HepG2 (cell line): Measurements from ENCODE around the gene TMEM81. TPM values are rescaled to one million over a fixed set of nuclear protein-coding genes. Genes with fewer than 3 reads are reported as not detected.

Experiments used
- DNMT3B ChIP-seq: conservative IDR thresholded peaks from 2 replicates; pipeline ENCODE4 v1.6.1; 2016; ENCODE audit warnings: missing biosample characterization, control low read depth
- MAZ ChIP-seq, 2 experiments: sonication (generic) in 1 of 2; formaldehyde crosslinking in 1 of 2; IDR thresholded peaks; 2 replicates each; pipeline versions ENCODE4 v1.5.0 to v1.6.1; 2012 to 2020; ENCODE audit warnings: low read depth in 2 of 2, mild to moderate bottlenecking in 2 of 2, borderline replicate concordance in 1 of 2, improper control_type of control experiment in 1 of 2, low read length in 1 of 2, missing genetic modification reagents in 1 of 2, moderate library complexity in 1 of 2
- PHF20 ChIP-seq: sonication (generic); formaldehyde crosslinking; IDR thresholded peaks from 2 replicates; pipeline ENCODE4 v1.5.0; 2020; ENCODE audit warnings: mild to moderate bottlenecking, missing genetic modification reagents
- SNAPC4 ChIP-seq: sonication (generic); formaldehyde crosslinking; IDR thresholded peaks from 2 replicates; pipeline ENCODE4 v1.4.0; 2020; ENCODE audit warnings: mild to moderate bottlenecking, missing genetic modification reagents
- SRSF1 ChIP-seq: fragments of 200-400 bp; formaldehyde crosslinking; optimal IDR thresholded peaks from 2 replicates; pipeline ENCODE3; 2017; ENCODE audit warnings: mild to moderate bottlenecking, low read depth, low read length, moderate library complexity
- SRY ChIP-seq: sonication (generic); formaldehyde crosslinking; IDR thresholded peaks from 2 replicates; pipeline ENCODE4 v1.8.0; 2022; ENCODE audit warnings: mild to moderate bottlenecking, missing genetic modification reagents
- YEATS2 ChIP-seq: sonication (generic); formaldehyde crosslinking; IDR thresholded peaks from 2 replicates; pipeline ENCODE4 v1.4.0; 2020; ENCODE audit warnings: missing genetic modification reagents, borderline replicate concordance
- ZBTB33 ChIP-seq: sonication (generic); formaldehyde crosslinking; IDR thresholded peaks from 2 replicates; pipeline ENCODE4 v1.4.0; 2020; ENCODE audit warnings: missing genetic modification reagents
- ZNF17 ChIP-seq: sonication (generic); formaldehyde crosslinking; IDR thresholded peaks from 2 replicates; pipeline ENCODE4 v1.5.0; 2020; ENCODE audit warnings: mild to moderate bottlenecking, missing genetic modification reagents
- ZNF431 ChIP-seq: sonication (generic); formaldehyde crosslinking; IDR thresholded peaks from 2 replicates; pipeline ENCODE4 v1.9.0; 2022; ENCODE audit warnings: missing genetic modification reagents, low read depth, mild to moderate bottlenecking, borderline replicate concordance
- ZNF577 ChIP-seq: sonication (generic); formaldehyde crosslinking; IDR thresholded peaks from 2 replicates; pipeline ENCODE4 v1.4.0; 2020; ENCODE audit warnings: mild to moderate bottlenecking, low read depth, missing genetic modification reagents, borderline replicate concordance
- ZNF83 ChIP-seq: sonication (generic); formaldehyde crosslinking; IDR thresholded peaks from 2 replicates; pipeline ENCODE4 v1.4.0; 2020; ENCODE audit warnings: missing genetic modification reagents, mild to moderate bottlenecking, borderline replicate concordance
- ZNF883 ChIP-seq: sonication (generic); formaldehyde crosslinking; IDR thresholded peaks from 2 replicates; pipeline ENCODE4 v1.5.1; 2020; ENCODE audit warnings: mild to moderate bottlenecking, missing genetic modification reagents; ENCODE audit errors: not compliant biosample characterization
- polyA plus RNA-seq, 8 experiments: library from polyadenylated mRNA; depleted of rRNA in 3 of 8; stranded (reverse) in 7 of 8; unstranded in 1 of 8; fragments of >200 nt; fragmentation: Illumina TruSeq in 4 of 8; extraction: Trizol in 4 of 8; gene quantifications; 2 replicates each; pipeline versions ENCODE4 v1.2.1 to v1.2.3, GENCODE V29; 2011 to 2016; ENCODE audit warnings: low read depth in 4 of 8, missing spikeins in 1 of 8, mixed read lengths in 1 of 8; ENCODE audit not compliant: insufficient read depth in 1 of 8
- total RNA-seq, 5 experiments: library from RNA; depleted of rRNA; stranded (reverse); fragments of >200 nt; fragmentation: Illumina TruSeq; extraction: Trizol; gene quantifications; 2 replicates each; pipeline ENCODE4 v1.2.3, GENCODE V29; 2016; ENCODE audit warnings: low read depth in 1 of 5
- TF ChIP-seq, protein P1 (sequence below): sonication (generic); formaldehyde crosslinking; IDR thresholded peaks from 2 replicates; pipeline ENCODE4 v1.5.1; 2020; ENCODE audit warnings: mild to moderate bottlenecking, missing genetic modification reagents, moderate library complexity

Gene TMEM81
- total and polyA plus RNA-seq, 2 of the 13 experiments (the other 11 are each of a cell fraction or from before 2014, with no cell fraction given) = 1.1 TPM

GRCh38 chr1:205121660-205122488 is 37.6 kb upstream of the TMEM81 start, which contains the start of gene RBBP5 (continued):
- TF ChIP-seq, protein P1, sequence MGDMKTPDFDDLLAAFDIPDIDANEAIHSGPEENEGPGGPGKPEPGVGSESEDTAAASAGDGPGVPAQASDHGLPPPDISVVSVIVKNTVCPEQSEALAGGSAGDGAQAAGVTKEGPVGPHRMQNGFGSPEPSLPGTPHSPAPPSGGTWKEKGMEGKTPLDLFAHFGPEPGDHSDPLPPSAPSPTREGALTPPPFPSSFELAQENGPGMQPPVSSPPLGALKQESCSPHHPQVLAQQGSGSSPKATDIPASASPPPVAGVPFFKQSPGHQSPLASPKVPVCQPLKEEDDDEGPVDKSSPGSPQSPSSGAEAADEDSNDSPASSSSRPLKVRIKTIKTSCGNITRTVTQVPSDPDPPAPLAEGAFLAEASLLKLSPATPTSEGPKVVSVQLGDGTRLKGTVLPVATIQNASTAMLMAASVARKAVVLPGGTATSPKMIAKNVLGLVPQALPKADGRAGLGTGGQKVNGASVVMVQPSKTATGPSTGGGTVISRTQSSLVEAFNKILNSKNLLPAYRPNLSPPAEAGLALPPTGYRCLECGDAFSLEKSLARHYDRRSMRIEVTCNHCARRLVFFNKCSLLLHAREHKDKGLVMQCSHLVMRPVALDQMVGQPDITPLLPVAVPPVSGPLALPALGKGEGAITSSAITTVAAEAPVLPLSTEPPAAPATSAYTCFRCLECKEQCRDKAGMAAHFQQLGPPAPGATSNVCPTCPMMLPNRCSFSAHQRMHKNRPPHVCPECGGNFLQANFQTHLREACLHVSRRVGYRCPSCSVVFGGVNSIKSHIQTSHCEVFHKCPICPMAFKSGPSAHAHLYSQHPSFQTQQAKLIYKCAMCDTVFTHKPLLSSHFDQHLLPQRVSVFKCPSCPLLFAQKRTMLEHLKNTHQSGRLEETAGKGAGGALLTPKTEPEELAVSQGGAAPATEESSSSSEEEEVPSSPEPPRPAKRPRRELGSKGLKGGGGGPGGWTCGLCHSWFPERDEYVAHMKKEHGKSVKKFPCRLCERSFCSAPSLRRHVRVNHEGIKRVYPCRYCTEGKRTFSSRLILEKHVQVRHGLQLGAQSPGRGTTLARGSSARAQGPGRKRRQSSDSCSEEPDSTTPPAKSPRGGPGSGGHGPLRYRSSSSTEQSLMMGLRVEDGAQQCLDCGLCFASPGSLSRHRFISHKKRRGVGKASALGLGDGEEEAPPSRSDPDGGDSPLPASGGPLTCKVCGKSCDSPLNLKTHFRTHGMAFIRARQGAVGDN = peak; percentile 71
- TF ChIP-seq PHF20 = peak; percentile 98
- TF ChIP-seq ZNF883 (CRISPR knock-in tag) = peak; percentile 46
- TF ChIP-seq ZNF17 (CRISPR knock-in tag) = no peak
- TF ChIP-seq SNAPC4 (CRISPR knock-in tag) = 0 out of 2 replicates have a peak, but pooled peaks have one; percentile 27
- no peak; the same call in 1 of the 2 replicates for TF ChIP-seq ZNF431 (CRISPR knock-in tag)
- TF ChIP-seq ZBTB33 (CRISPR knock-in tag) = peak; percentile 74
- peak; percentile 13 for TF ChIP-seq SRSF1
- TF ChIP-seq DNMT3B (CRISPR knock-in tag) = peak; percentile 32; the same call in 1 of the 2 replicates
- peak; percentile 75; the same call in 1 of the 2 replicates for TF ChIP-seq SRY (CRISPR knock-in tag)
- no peak for TF ChIP-seq MAZ (IDR thresholded peaks at IDR 0.05; ENCODE audit: borderline replicate concordance, low read depth, low read length)
- TF ChIP-seq MAZ (CRISPR knock-in tag; IDR thresholded peaks at IDR 0.05; ENCODE audit: low read depth) = 0 out of 2 replicates have a peak, but pooled peaks have one; percentile 39
- no peak for TF ChIP-seq ZNF577 (CRISPR knock-in tag)
- peak; percentile 99 for TF ChIP-seq YEATS2
- 0 out of 2 replicates have a peak, but pooled peaks have one; percentile 42 for TF ChIP-seq ZNF83 (CRISPR knock-in tag)
